Panc1 (cell line): ENCODE data around the gene LARP4B.

ENCODE experiments used
- POLR2AphosphoS5 ChIP-seq: IDR thresholded peaks from 2 replicates; pipeline ENCODE4 v1.6.1; 2012; ENCODE audit warnings: mild to moderate bottlenecking, low read depth, low read length, moderate library complexity
- SIN3A ChIP-seq: IDR thresholded peaks from 2 replicates; pipeline ENCODE4 v1.6.1; 2012; ENCODE audit warnings: low read depth, mild to moderate bottlenecking, low read length, moderate library complexity, borderline replicate concordance; ENCODE audit not compliant: insufficient read depth
- TCF7L2 ChIP-seq: IDR thresholded peaks from 2 replicates; pipeline ENCODE4 v1.6.1; 2011; ENCODE audit warnings: mild to moderate bottlenecking, low read depth, low read length, inconsistent platforms
- TF ChIP-seq, protein P1 (sequence below): fragments of 450-650 bp; IDR thresholded peaks from 2 replicates; pipeline ENCODE4 v1.5.1; 2017; ENCODE audit warnings: mild to moderate bottlenecking
- TF ChIP-seq, protein P2 (sequence below), 2 experiments: IDR thresholded peaks; 2 replicates each; pipeline ENCODE4 v1.6.1; 2011 to 2012; ENCODE audit warnings: low read depth in 2 of 2, control low read depth in 1 of 2, low read length in 1 of 2, mild to moderate bottlenecking in 1 of 2, moderate library complexity in 1 of 2; ENCODE audit not compliant: insufficient read depth in 1 of 2

DNA sequence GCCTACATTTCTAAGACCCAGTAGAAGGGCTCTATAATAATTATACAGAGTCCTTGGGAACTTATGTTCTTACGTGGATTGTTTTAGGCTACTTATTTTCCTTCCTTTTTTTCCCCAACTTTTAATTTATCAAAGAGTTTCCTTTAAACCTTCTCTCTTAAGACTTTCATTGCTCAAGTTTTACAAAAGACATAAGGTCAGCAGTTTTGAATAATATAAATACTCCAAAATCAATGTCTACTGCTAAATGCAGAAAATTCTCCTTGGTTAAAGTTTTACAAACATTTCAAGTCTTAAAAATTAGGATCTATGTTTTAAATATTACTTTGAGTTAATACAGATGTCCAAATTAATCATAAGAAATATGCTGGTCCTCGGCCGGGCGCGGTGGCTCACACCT, 97.0 kb downstream of the LARP4B start:
- TF ChIP-seq, protein P1, sequence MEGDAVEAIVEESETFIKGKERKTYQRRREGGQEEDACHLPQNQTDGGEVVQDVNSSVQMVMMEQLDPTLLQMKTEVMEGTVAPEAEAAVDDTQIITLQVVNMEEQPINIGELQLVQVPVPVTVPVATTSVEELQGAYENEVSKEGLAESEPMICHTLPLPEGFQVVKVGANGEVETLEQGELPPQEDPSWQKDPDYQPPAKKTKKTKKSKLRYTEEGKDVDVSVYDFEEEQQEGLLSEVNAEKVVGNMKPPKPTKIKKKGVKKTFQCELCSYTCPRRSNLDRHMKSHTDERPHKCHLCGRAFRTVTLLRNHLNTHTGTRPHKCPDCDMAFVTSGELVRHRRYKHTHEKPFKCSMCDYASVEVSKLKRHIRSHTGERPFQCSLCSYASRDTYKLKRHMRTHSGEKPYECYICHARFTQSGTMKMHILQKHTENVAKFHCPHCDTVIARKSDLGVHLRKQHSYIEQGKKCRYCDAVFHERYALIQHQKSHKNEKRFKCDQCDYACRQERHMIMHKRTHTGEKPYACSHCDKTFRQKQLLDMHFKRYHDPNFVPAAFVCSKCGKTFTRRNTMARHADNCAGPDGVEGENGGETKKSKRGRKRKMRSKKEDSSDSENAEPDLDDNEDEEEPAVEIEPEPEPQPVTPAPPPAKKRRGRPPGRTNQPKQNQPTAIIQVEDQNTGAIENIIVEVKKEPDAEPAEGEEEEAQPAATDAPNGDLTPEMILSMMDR = no peak
- TF ChIP-seq POLR2AphosphoS5 (no peak), SIN3A (no peak), TCF7L2 (no peak)
- TF ChIP-seq, protein P2, sequence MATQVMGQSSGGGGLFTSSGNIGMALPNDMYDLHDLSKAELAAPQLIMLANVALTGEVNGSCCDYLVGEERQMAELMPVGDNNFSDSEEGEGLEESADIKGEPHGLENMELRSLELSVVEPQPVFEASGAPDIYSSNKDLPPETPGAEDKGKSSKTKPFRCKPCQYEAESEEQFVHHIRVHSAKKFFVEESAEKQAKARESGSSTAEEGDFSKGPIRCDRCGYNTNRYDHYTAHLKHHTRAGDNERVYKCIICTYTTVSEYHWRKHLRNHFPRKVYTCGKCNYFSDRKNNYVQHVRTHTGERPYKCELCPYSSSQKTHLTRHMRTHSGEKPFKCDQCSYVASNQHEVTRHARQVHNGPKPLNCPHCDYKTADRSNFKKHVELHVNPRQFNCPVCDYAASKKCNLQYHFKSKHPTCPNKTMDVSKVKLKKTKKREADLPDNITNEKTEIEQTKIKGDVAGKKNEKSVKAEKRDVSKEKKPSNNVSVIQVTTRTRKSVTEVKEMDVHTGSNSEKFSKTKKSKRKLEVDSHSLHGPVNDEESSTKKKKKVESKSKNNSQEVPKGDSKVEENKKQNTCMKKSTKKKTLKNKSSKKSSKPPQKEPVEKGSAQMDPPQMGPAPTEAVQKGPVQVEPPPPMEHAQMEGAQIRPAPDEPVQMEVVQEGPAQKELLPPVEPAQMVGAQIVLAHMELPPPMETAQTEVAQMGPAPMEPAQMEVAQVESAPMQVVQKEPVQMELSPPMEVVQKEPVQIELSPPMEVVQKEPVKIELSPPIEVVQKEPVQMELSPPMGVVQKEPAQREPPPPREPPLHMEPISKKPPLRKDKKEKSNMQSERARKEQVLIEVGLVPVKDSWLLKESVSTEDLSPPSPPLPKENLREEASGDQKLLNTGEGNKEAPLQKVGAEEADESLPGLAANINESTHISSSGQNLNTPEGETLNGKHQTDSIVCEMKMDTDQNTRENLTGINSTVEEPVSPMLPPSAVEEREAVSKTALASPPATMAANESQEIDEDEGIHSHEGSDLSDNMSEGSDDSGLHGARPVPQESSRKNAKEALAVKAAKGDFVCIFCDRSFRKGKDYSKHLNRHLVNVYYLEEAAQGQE (IDR thresholded peaks at IDR 0.05; ENCODE audit: insufficient read depth in 1 of 2, low read depth in 2 of 2, low read length in 1 of 2) = no peak
